Heart left ventricle (tissue), 16 donors: ENCODE results near the gene DHRS3. TPM values are rescaled to one million over a fixed set of nuclear protein-coding genes. Genes with fewer than 3 reads are reported as not detected.

Experiments used
- ATAC-seq, 4 donors: fragments of 200-7000 bp; cut with Tn5 transposase; one replicate each; pipeline ENCODE4 v1.9.1; 2020 to 2022; ENCODE audit warnings: moderate library complexity in 4 of 4, mild to moderate bottlenecking in 3 of 4, moderate number of reproducible peaks in 1 of 4
- DNase-seq, 5 donors: peaks; one replicate each; pipeline ENCODE4 v3.0.0-alpha.2; 2020
- H3K27ac ChIP-seq, 12 donors: fragments of 200-600 bp; sonication (generic) in 4 of 12; one replicate each; pipeline versions ENCODE4 v1.5.0 to v1.8.0; 2016 to 2022; ENCODE audit warnings: mild to moderate bottlenecking in 2 of 12
- H3K27me3 ChIP-seq, 9 donors: fragments of 200-600 bp; sonication (generic) in 2 of 9; one replicate each; pipeline versions ENCODE4 v1.5.1 to v1.8.0; 2016 to 2022; ENCODE audit warnings: mild to moderate bottlenecking in 3 of 9
- H3K36me3 ChIP-seq, 9 donors: fragments of 200-600 bp; sonication (generic) in 2 of 9; one replicate each; pipeline versions ENCODE4 v1.5.0 to v1.8.0; 2018 to 2022; ENCODE audit warnings: mild to moderate bottlenecking in 2 of 9
- H3K4me1 ChIP-seq, 12 donors: fragments of 200-600 bp; sonication (generic) in 4 of 12; one replicate each; pipeline versions ENCODE4 v1.5.0 to v1.8.0; 2016 to 2022; ENCODE audit warnings: mild to moderate bottlenecking in 3 of 12
- H3K4me3 ChIP-seq, 12 donors: fragments of 200-600 bp; sonication (generic) in 4 of 12; one replicate each; pipeline versions ENCODE4 v1.5.0 to v1.8.0; 2017 to 2022; ENCODE audit warnings: mild to moderate bottlenecking in 9 of 12, moderate library complexity in 4 of 12
- H3K9me3 ChIP-seq, 12 donors: fragments of 200-600 bp; sonication (generic) in 4 of 12; one replicate each; pipeline versions ENCODE4 v1.5.0 to v1.8.0; 2016 to 2022; ENCODE audit warnings: mild to moderate bottlenecking in 1 of 12
- POLR2A ChIP-seq, 2 donors: fragments of 450-650 bp; IDR thresholded peaks; one replicate each; pipeline ENCODE4 v1.6.1; 2017; ENCODE audit warnings: antibody characterized with exemption in 2 of 2, mild to moderate bottlenecking in 2 of 2, moderate library complexity in 2 of 2
- WGBS, 4 donors: extraction: QIAGEN DNeasy Blood & Tissue Kit in 2 of 4; methylation state at CpG; one replicate each; pipeline versions ENCODE4 v1.1.5 to v1.1.7; 2013 to 2018; 5-methylcytosine and 5-hydroxymethylcytosine counted together
- intact Hi-C, 10 donors: fragments of 100-400 bp; cut with DNase I; formaldehyde crosslinking; loops; one replicate each; pipeline versions ENCODE4 v1.11.1 to v1.14.2; 2022
- polyA plus RNA-seq, 2 donors: library from polyadenylated mRNA; stranded (reverse); fragments of 200-250 nt; gene quantifications; one replicate each; pipeline ENCODE4 v1.2.3, GENCODE V29; 2013
- total RNA-seq, 9 donors: library from RNA; depleted of rRNA in 2 of 9; stranded (reverse); fragments of >200 nt in 2 of 9; fragmentation: NEBNext Ultra II Directional in 3 of 9; extraction: Animal tissue kit (Norgen Biotek cat#: 25700) in 3 of 9; gene quantifications; one replicate each; pipeline versions ENCODE4 v1.1.0 to v1.2.4, GENCODE V29; 2016 to 2023
- TF ChIP-seq, protein P1 (sequence below), 12 donors: fragments of 200-600 bp; sonication (generic) in 4 of 12; IDR thresholded peaks; one replicate each; pipeline versions ENCODE4 v1.5.0 to v1.8.0; 2018 to 2022; ENCODE audit warnings: antibody characterized with exemption in 12 of 12, mild to moderate bottlenecking in 5 of 12
- donor health status: ischemic (EF 13 %, LVEDD 7.1; RV severe dilation, severe dysfunction).
- donor health status: healthy with polysubstance abuse.
- donor health status: DM: no; HTN: yes; CAD: no.
- donor health status: DM: no; HTN: no; CAD: no.
- donor health status: ischemic (EF 25% LVEDD 6.9; RV normal size, moderate dysfunction).
- donor health status: ischemic (EF 25% LVEDD 5.7; RV mildly dilated, moderate dysfunction).
- donor health status: healthy.
- donor health status: DM: yes; HTN: yes; CAD: no.
- donor health status: ischemic (EF 35%, LVEDD 5.7; RV mildly dilated, moderate dysfunction).
- donor health status: nonischemic (EF 11% LVEDD 7.7; RV severe dilation, severe dysfunction).
- donor health status: DM: yes; HTN: yes; CAD: no.
- donor health status: PGD.
- donor health status: ischemic (EF 29% LVEDD 5.4; RV normal size, mild dysfunction).
- donor health status: nonischemic (EF 23%, LVEDD 6.1; RV moderate dilation, normal function).

The DHRS3 gene
- total and polyA plus RNA-seq, 11 donors = 28.6 to 102 (median 59.9) TPM

GRCh38 chr1:12595757-12596006, 22.3 kb downstream of the DHRS3 start:
- intact Hi-C loops = loop anchor here in 5 of 10 donors (1.0 to 10.0 kb wide), 3 partner anchors 21 to 121 kb away; no protein-coding TSS in a partner anchor

GRCh38 chr1:12594966-12595756, 22.8 kb downstream of the DHRS3 start:
- intact Hi-C loops = loop anchor here in 6 of 10 donors (5.0 to 10.0 kb wide), 3 partner anchors 38 to 120 kb away; no protein-coding TSS in a partner anchor
- Histone ChIP-seq H3K36me3 (no peaks in the 10 kb centered on the region), H3K27ac (peak overlapping the region; percentile 84 to 99 (median 90)), H3K4me1 (peaks cover 13 to 100% (median 90%) of the 10 kb centered on the region in 12 donors), H3K9me3 (no peaks in the 10 kb centered on the region), H3K27me3 (no peaks in the 10 kb centered on the region), H3K4me3 (peak overlapping the region in 10 of 12 donors; percentile 29 to 56 (median 44))
- ATAC-seq = peak in 3 of 4 donors; percentile 41 to 43 (median 43)
- DNase-seq = peak; percentile 76 to 87 (median 80)
- TF ChIP-seq POLR2A (IDR thresholded peaks at IDR 0.05) = no peak
- TF ChIP-seq, protein P1, sequence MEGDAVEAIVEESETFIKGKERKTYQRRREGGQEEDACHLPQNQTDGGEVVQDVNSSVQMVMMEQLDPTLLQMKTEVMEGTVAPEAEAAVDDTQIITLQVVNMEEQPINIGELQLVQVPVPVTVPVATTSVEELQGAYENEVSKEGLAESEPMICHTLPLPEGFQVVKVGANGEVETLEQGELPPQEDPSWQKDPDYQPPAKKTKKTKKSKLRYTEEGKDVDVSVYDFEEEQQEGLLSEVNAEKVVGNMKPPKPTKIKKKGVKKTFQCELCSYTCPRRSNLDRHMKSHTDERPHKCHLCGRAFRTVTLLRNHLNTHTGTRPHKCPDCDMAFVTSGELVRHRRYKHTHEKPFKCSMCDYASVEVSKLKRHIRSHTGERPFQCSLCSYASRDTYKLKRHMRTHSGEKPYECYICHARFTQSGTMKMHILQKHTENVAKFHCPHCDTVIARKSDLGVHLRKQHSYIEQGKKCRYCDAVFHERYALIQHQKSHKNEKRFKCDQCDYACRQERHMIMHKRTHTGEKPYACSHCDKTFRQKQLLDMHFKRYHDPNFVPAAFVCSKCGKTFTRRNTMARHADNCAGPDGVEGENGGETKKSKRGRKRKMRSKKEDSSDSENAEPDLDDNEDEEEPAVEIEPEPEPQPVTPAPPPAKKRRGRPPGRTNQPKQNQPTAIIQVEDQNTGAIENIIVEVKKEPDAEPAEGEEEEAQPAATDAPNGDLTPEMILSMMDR (IDR thresholded peaks at IDR 0.05) = no peak
- 15 to 30% (median 24%) methylated on average over 34 to 47 of the region's 47 CpGs for WGBS, 4 donors

More at GRCh38 chr1:12595757-12596006, 22.3 kb downstream of the DHRS3 start:
- TF ChIP-seq POLR2A (IDR thresholded peaks at IDR 0.05) = no peak
- WGBS, 4 donors = 3 to 9% (median 5%) methylated on average over 12 to 18 of the region's 18 CpGs
- no peaks in the 10 kb centered on the region for H3K36me3 ChIP-seq
- peak overlapping the region; percentile 84 to 99 (median 90) for H3K27ac ChIP-seq
- H3K4me1 ChIP-seq = peaks cover 12 to 100% (median 89%) of the 10 kb centered on the region in 12 donors
- no peaks in the 10 kb centered on the region for H3K27me3 ChIP-seq
- ATAC-seq (no peak), DNase-seq (no peak)
- no peaks in the 10 kb centered on the region for H3K9me3 ChIP-seq
- peak overlapping the region in 11 of 12 donors; percentile 14 to 56 (median 42) for H3K4me3 ChIP-seq

DNA sequence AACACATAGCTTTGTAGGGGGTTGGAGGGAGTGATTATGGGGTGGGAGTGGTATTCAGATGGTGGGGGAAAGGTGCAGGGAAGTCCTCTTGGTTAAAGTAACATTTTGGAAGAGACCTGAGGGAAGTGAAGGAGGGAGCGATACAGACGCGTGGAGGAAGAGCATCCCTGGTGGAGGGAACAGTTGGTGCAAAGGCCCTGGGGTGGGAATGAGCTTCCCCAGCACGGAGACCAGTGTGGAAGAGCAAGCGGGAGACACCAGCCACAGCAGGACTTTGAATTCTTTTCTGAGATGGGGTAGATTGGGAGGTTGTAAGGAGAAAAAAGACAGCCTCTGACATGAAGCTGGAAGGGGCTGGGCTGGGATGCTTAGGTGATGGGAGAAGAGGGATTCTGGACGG, 23.5 kb downstream of the DHRS3 start:
- no peaks in the 10 kb centered on the region for H3K9me3 ChIP-seq
- peaks cover 13 to 100% (median 88%) of the 10 kb centered on the region in 12 donors for H3K4me1 ChIP-seq
- peak overlapping the region; percentile 66 to 99 (median 88) for H3K27ac ChIP-seq
- no peaks in the 10 kb centered on the region for H3K27me3 ChIP-seq
- DNase-seq (peak in 1 of 5 donors; percentile 25), ATAC-seq (no peak)
- H3K36me3 ChIP-seq = peaks cover 0 to 3% (median 0%) of the 10 kb centered on the region in 9 donors
- intact Hi-C loops = loop anchor here in 5 of 10 donors (5.0 to 10.0 kb wide), 3 partner anchors 37 to 120 kb away; no protein-coding TSS in a partner anchor
- WGBS, 4 donors = 88 to 95% (median 92%) methylated on average over 6 of the region's 6 CpGs
- no peak for TF ChIP-seq POLR2A (IDR thresholded peaks at IDR 0.05)
- TF ChIP-seq, protein P1 (IDR thresholded peaks at IDR 0.05) = no peak
- peak overlapping the region in 3 of 12 donors; percentile 45 to 56 (median 49) for H3K4me3 ChIP-seq

DNA sequence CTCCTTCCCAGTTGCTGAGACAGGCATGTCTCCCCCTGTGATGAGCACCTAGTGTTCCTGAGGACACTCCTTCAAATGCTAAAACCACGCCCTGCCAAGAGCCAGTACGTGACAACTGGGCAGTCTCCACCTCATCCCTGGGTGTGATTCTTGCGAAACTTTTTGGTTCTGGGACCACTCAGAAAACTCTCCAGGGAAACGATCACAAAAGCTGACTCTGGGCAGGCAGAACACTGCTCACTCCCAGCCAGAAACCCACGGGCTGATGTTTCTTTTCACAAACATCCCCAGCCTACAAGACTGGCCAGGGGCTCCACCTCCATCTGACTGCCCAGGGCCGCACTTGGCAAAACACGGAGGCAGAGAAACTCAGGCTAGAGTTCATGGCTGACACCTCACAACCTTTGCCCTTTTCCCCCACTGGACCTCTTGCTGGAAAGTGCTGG, 24.4 kb downstream of the DHRS3 start:
- DNase-seq = peak in 1 of 5 donors; percentile 75
- intact Hi-C loops = loop anchor here in 5 of 10 donors (5.0 to 10.0 kb wide), 3 partner anchors 36 to 119 kb away; no protein-coding TSS in a partner anchor
- peaks cover 10 to 99% (median 79%) of the 10 kb centered on the region in 12 donors for H3K4me1 ChIP-seq
- no peak overlapping the region for H3K4me3 ChIP-seq
- ATAC-seq = peak in 2 of 4 donors; percentile 0 to 9
- no peaks in the 10 kb centered on the region for H3K9me3 ChIP-seq
- H3K27me3 ChIP-seq = no peaks in the 10 kb centered on the region
- WGBS, 4 donors = 32 to 58% (median 41%) methylated on average over 6 to 7 of the region's 7 CpGs
- H3K36me3 ChIP-seq = peaks cover 0 to 3% (median 0%) of the 10 kb centered on the region in 9 donors
- TF ChIP-seq, protein P1 (IDR thresholded peaks at IDR 0.05) = no peak
- TF ChIP-seq POLR2A (IDR thresholded peaks at IDR 0.05) = no peak
- H3K27ac ChIP-seq = peak overlapping the region in 11 of 12 donors; percentile 60 to 99 (median 90)
